H9 (cell line): ENCODE measurements around the gene RHOXF2B. TPM values are rescaled to one million over a fixed set of nuclear protein-coding genes. Genes with fewer than 3 reads are reported as not detected.
"Not testable (repeated sequence)": the region's sequence is repeated elsewhere in the genome, so short reads cannot be mapped to it uniquely, and the experiment has no call there.

Experiments used
- DNase-seq: peaks from one replicate; pipeline ENCODE4 v3.0.0-alpha.2; 2017
- H2AFZ ChIP-seq: one replicate; pipeline ENCODE4 v1.6.1; 2013; ENCODE audit warnings: mild to moderate bottlenecking, low read length, control low read depth, moderate library complexity
- H2AK5ac ChIP-seq: 2 replicates; pipeline ENCODE4 v1.6.1; 2013; ENCODE audit warnings: low read length, control low read depth, mixed read lengths; ENCODE audit not compliant: insufficient read length
- H2BK120ac ChIP-seq: one replicate; pipeline ENCODE4 v1.6.1; 2013; ENCODE audit warnings: low read depth, mild to moderate bottlenecking, low read length, control low read depth, inconsistent platforms; ENCODE audit not compliant: poor library complexity, severe bottlenecking
- H2BK12ac ChIP-seq: 2 replicates; pipeline ENCODE4 v1.6.1; 2013; ENCODE audit warnings: low read length, control low read depth, mixed read lengths, low read depth; ENCODE audit not compliant: insufficient read length
- H2BK15ac ChIP-seq: 2 replicates; pipeline ENCODE4 v1.6.1; 2013; ENCODE audit warnings: low read depth, low read length, control low read depth
- H2BK20ac ChIP-seq: one replicate; pipeline ENCODE4 v1.6.1; 2013; ENCODE audit warnings: low read depth, mild to moderate bottlenecking, low read length, control low read depth, inconsistent platforms; ENCODE audit not compliant: poor library complexity, severe bottlenecking
- H2BK5ac ChIP-seq: 2 replicates; pipeline ENCODE4 v1.6.1; 2013; ENCODE audit warnings: low read length, control low read depth, mixed read lengths; ENCODE audit not compliant: insufficient read length
- H3K14ac ChIP-seq: 2 replicates; pipeline ENCODE4 v1.6.1; 2013; ENCODE audit warnings: low read length, control low read depth; ENCODE audit not compliant: insufficient read depth
- H3K18ac ChIP-seq: 2 replicates; pipeline ENCODE4 v1.6.1; 2013; ENCODE audit warnings: low read depth, mild to moderate bottlenecking, mixed read lengths, low read length, control low read depth; ENCODE audit not compliant: insufficient read length
- H3K23ac ChIP-seq: 2 replicates; pipeline ENCODE4 v1.6.1; 2013; ENCODE audit warnings: low read length, control low read depth, mixed read lengths, low read depth; ENCODE audit not compliant: insufficient read length
- H3K23me2 ChIP-seq: 2 replicates; pipeline ENCODE4 v1.6.1; 2013; ENCODE audit warnings: low read depth, mild to moderate bottlenecking, mixed read lengths, low read length, control low read depth; ENCODE audit not compliant: insufficient read length, poor library complexity, severe bottlenecking
- H3K27ac ChIP-seq: 2 replicates; pipeline ENCODE4 v1.5.1; 2013; ENCODE audit warnings: low read length, control low read depth, mixed read lengths, low read depth; ENCODE audit not compliant: insufficient read length
- H3K27me3 ChIP-seq: 2 replicates; pipeline ENCODE4 v1.6.1; 2013; ENCODE audit warnings: low read length, control low read depth, inconsistent platforms; ENCODE audit not compliant: insufficient read depth
- H3K4ac ChIP-seq: 2 replicates; pipeline ENCODE4 v1.6.1; 2013; ENCODE audit warnings: low read depth, mild to moderate bottlenecking, control low read depth, inconsistent platforms, low read length, moderate library complexity
- H3K4me1 ChIP-seq: 2 replicates; pipeline ENCODE4 v1.6.1; 2013; ENCODE audit warnings: low read length, control low read depth, inconsistent platforms; ENCODE audit not compliant: insufficient read depth
- H3K4me2 ChIP-seq: 2 replicates; pipeline ENCODE4 v1.6.1; 2013; ENCODE audit warnings: low read length, control low read depth, mixed read lengths; ENCODE audit not compliant: insufficient read length, insufficient read depth
- H3K56ac ChIP-seq: 2 replicates; pipeline ENCODE4 v1.6.1; 2013; ENCODE audit warnings: low read depth, mild to moderate bottlenecking, mixed read lengths, low read length, control low read depth; ENCODE audit not compliant: insufficient read length
- H3K79me1 ChIP-seq: 2 replicates; pipeline ENCODE4 v1.6.1; 2013; ENCODE audit warnings: low read depth, mild to moderate bottlenecking, moderate library complexity, low read length, control low read depth, inconsistent platforms; ENCODE audit not compliant: insufficient read depth, poor library complexity, severe bottlenecking
- H3K79me2 ChIP-seq: 2 replicates; pipeline ENCODE4 v1.6.1; 2013; ENCODE audit warnings: low read length, control low read depth, inconsistent platforms; ENCODE audit not compliant: insufficient read depth
- H3K9ac ChIP-seq: 2 replicates; pipeline ENCODE4 v1.6.1; 2013; ENCODE audit warnings: low read length, control low read depth, mixed read lengths; ENCODE audit not compliant: insufficient read length; ENCODE audit errors: extremely low read depth
- H3K9me3 ChIP-seq: one replicate; pipeline ENCODE4 v1.6.1; 2013; ENCODE audit warnings: low read depth, low read length, inconsistent platforms; ENCODE audit not compliant: control insufficient read depth
- H3T11ph ChIP-seq: one replicate; pipeline ENCODE4 v1.6.1; 2013; ENCODE audit warnings: mild to moderate bottlenecking, low read length, control low read depth, inconsistent platforms
- H4K20me1 ChIP-seq: one replicate; pipeline ENCODE4 v1.6.1; 2013; ENCODE audit not compliant: control insufficient read depth, insufficient read length, insufficient read depth
- H4K5ac ChIP-seq: 2 replicates; pipeline ENCODE4 v1.6.1; 2013; ENCODE audit warnings: low read depth, mild to moderate bottlenecking, mixed read lengths, low read length, control low read depth; ENCODE audit not compliant: insufficient read length
- H4K8ac ChIP-seq: replicated peaks from 2 replicates; pipeline ENCODE4 v1.6.1; 2013; ENCODE audit warnings: low read length, control low read depth, mixed read lengths, low read depth; ENCODE audit not compliant: insufficient read length
- H4K91ac ChIP-seq: 2 replicates; pipeline ENCODE4 v1.6.1; 2013; ENCODE audit warnings: low read depth, mild to moderate bottlenecking, moderate library complexity, mixed read lengths, low read length, control low read depth; ENCODE audit not compliant: insufficient read length
- H3K27ac Mint-ChIP-seq, 3 experiments: 2 replicates in 2 of 3; 3 replicates in 1 of 3; pipeline ENCODE4 v1.8.0; 2020 to 2021; ENCODE audit warnings: mixed read lengths in 3 of 3, mild to moderate bottlenecking in 1 of 3, moderate library complexity in 1 of 3
- H3K27me3 Mint-ChIP-seq: 2 replicates; pipeline ENCODE4 v1.8.0; 2021; ENCODE audit warnings: low read depth, mild to moderate bottlenecking, moderate library complexity, mixed read lengths
- H3K36me3 Mint-ChIP-seq, 3 experiments: 2 replicates in 2 of 3; 3 replicates in 1 of 3; pipeline ENCODE4 v1.8.0; 2020 to 2021; ENCODE audit warnings: low read depth in 3 of 3, mixed read lengths in 3 of 3; ENCODE audit not compliant: insufficient read depth in 1 of 3
- H3K4me1 Mint-ChIP-seq, 2 experiments: 2 replicates each; pipeline ENCODE4 v1.8.0; 2020; ENCODE audit warnings: mixed read lengths in 2 of 2
- H3K4me3 Mint-ChIP-seq, 2 experiments: 2 replicates in 1 of 2; 3 replicates in 1 of 2; pipeline ENCODE4 v1.8.0; 2020 to 2021; ENCODE audit warnings: mild to moderate bottlenecking in 2 of 2, mixed read lengths in 2 of 2, moderate library complexity in 1 of 2
- H3K9me3 Mint-ChIP-seq, 2 experiments: 2 replicates in 1 of 2; 3 replicates in 1 of 2; pipeline ENCODE4 v1.8.0; 2020; ENCODE audit warnings: mild to moderate bottlenecking in 2 of 2, mixed read lengths in 2 of 2, moderate library complexity in 1 of 2
- WGBS: extraction: QIAGEN DNeasy Blood & Tissue Kit; methylation state at CpG from one replicate; pipeline ENCODE4 v1.1.7; 2013; ENCODE audit warnings: missing lambda C conversion rate, low lambda C conversion rate, mixed read lengths; ENCODE audit not compliant: insufficient read length; ENCODE audit errors: extremely low coverage; 5-methylcytosine and 5-hydroxymethylcytosine counted together
- total RNA-seq: library from RNA; stranded (reverse); gene quantifications from 2 replicates; pipeline ENCODE4 v1.2.1, GENCODE V29; 2021

Gene RHOXF2B
- total RNA-seq, 1 experiment from 2014 or later = not detected

DNA sequence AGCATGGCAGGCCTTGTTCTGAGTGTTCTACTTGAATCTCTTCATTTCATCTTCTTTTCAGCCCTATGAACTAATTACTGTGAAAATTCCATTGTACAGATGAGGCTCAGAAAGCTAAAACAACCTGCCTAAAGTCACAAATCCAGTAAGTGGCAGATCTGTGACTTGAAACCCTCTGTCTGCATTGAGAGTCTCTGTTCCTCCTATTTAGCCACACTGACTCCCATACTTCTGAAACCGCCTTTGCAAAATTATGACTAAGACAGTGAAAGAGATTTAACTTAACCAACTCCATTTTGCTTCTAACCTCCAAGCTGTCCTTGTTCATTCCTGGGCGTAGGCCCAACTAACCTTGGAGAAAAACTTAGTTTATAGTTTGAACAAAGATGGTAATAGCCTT, 35.2 kb downstream of the RHOXF2B start:
- H2BK12ac ChIP-seq, H3K4me3 Mint-ChIP-seq, H3K14ac ChIP-seq, H2BK120ac ChIP-seq, H4K91ac ChIP-seq, H3K36me3 Mint-ChIP-seq, H2BK15ac ChIP-seq, H3K23me2 ChIP-seq, H3K4ac ChIP-seq, H4K5ac ChIP-seq, H4K20me1 ChIP-seq, H3K9ac ChIP-seq, H3K23ac ChIP-seq, H2BK5ac ChIP-seq, H3K27me3 ChIP-seq, DNase-seq, H3K18ac ChIP-seq, H3K56ac ChIP-seq, H3T11ph ChIP-seq, H4K8ac ChIP-seq, H3K4me1 ChIP-seq, H2BK20ac ChIP-seq, H3K4me2 ChIP-seq, H2AK5ac ChIP-seq, H3K27ac ChIP-seq, H3K4me1 Mint-ChIP-seq, H3K79me1 ChIP-seq, H3K9me3 Mint-ChIP-seq, H3K79me2 ChIP-seq, H2AFZ ChIP-seq, H3K27ac Mint-ChIP-seq, H3K9me3 ChIP-seq, H3K27me3 Mint-ChIP-seq: not testable (repeated sequence)
- WGBS = no CpG with 5 or more reads among the region's 2 CpGs

- H3K23me2 ChIP-seq, H2BK12ac ChIP-seq, H3K4me3 Mint-ChIP-seq, H3K27ac Mint-ChIP-seq, H4K5ac ChIP-seq, H3K14ac ChIP-seq, H3K9me3 ChIP-seq, H3K56ac ChIP-seq, H2AFZ ChIP-seq, H3K79me1 ChIP-seq, H3K9ac ChIP-seq, H3K23ac ChIP-seq, H2BK15ac ChIP-seq, H3K27ac ChIP-seq, H3K4ac ChIP-seq, H2AK5ac ChIP-seq, H3K18ac ChIP-seq, H3K4me1 ChIP-seq, DNase-seq, H3T11ph ChIP-seq, H3K27me3 Mint-ChIP-seq, H4K91ac ChIP-seq, H3K4me2 ChIP-seq, H3K27me3 ChIP-seq, H2BK120ac ChIP-seq, H3K79me2 ChIP-seq, H2BK5ac ChIP-seq, H2BK20ac ChIP-seq, H3K36me3 Mint-ChIP-seq, H4K8ac ChIP-seq, H4K20me1 ChIP-seq: not testable (repeated sequence)
- WGBS = no CpG with 5 or more reads among the region's 6 CpGs
- Mint-ChIP-seq H3K4me1 (peaks cover 20 to 23% of the 10 kb centered on the region in 2 experiments), H3K9me3 (peaks cover 17 to 24% of the 10 kb centered on the region in 2 experiments)
Observed at GRCh38 chrX:120040176-120040575, 37.3 kb downstream of the RHOXF2B start.
